HG03442 (cell line): ENCODE results near the gene VPS37D.

Experiments
- ATAC-seq: cut with Tn5 transposase; IDR thresholded peaks from one replicate; pipeline ENCODE4 v1.9.1; 2021; ENCODE audit warnings: mild to moderate bottlenecking, moderate library complexity; ENCODE audit not compliant: unreplicated experiment

Gene VPS37D

GRCh38 chr7:73678862-73679261 lies 11.2 kb downstream of the VPS37D start:
- no peak for ATAC-seq

GRCh38 chr7:73679709-73680108 lies 12.1 kb downstream of the VPS37D start:
- no peak for ATAC-seq

- ATAC-seq, result no peak
Observed at GRCh38 chr7:73680501-73680900, 12.9 kb downstream of the VPS37D start.

- ATAC-seq, result no peak
Observed at GRCh38 chr7:73681031-73681430, 13.4 kb downstream of the VPS37D start.

GRCh38 chr7:73682745-73683055 lies 15.1 kb downstream of the VPS37D start:
- ATAC-seq, result peak; percentile 15

GRCh38 chr7:73683056-73683787 lies 15.6 kb downstream of the VPS37D start, which contains the start of the genes BUD23 and DNAJC30:
Gene BUD23, plus strand, starts transcription at chr7:73683597. Its CDS starts 29 bp downstream, at chr7:73683626.
Gene DNAJC30, minus strand, starts transcription at chr7:73683453. Its CDS starts 30 bp downstream, at chr7:73683423.
- ATAC-seq, result peak; percentile 91

GRCh38 chr7:73683788-73684693 lies 16.4 kb downstream of the VPS37D start:
- peak; percentile 16 for ATAC-seq

GRCh38 chr7:73685311-73685710 lies 17.7 kb downstream of the VPS37D start:
- ATAC-seq, result no peak

- ATAC-seq, result no peak
Observed at GRCh38 chr7:73688288-73688687, 20.7 kb downstream of the VPS37D start.

- ATAC-seq, result no peak
Observed at GRCh38 chr7:73690646-73691045, 23.0 kb downstream of the VPS37D start.

GRCh38 chr7:73696372-73696771 lies 28.7 kb downstream of the VPS37D start:
- ATAC-seq, result no peak

GRCh38 chr7:73698410-73698809 lies 30.8 kb downstream of the VPS37D start:
- no peak for ATAC-seq

- ATAC-seq, result no peak
Observed at GRCh38 chr7:73699370-73700068, 31.9 kb downstream of the VPS37D start.

GRCh38 chr7:73700069-73700423 lies 32.4 kb downstream of the VPS37D start:
- no peak for ATAC-seq

GRCh38 chr7:73700581-73701134 lies 33.0 kb downstream of the VPS37D start:
- no peak for ATAC-seq

GRCh38 chr7:73701357-73701995 lies 33.8 kb downstream of the VPS37D start:
- ATAC-seq, result no peak

- ATAC-seq, result no peak
Observed at GRCh38 chr7:73702226-73702625, 34.6 kb downstream of the VPS37D start.

- no peak for ATAC-seq
Observed at GRCh38 chr7:73702665-73703064, 35.0 kb downstream of the VPS37D start.

GRCh38 chr7:73703225-73703624 lies 35.6 kb downstream of the VPS37D start:
- ATAC-seq, result no peak

- no peak for ATAC-seq
Observed at GRCh38 chr7:73703757-73704639, 36.4 kb downstream of the VPS37D start.
